HG03175 (cell line): ENCODE results near the gene HOXD9.

Experiments
- ATAC-seq: cut with Tn5 transposase; IDR thresholded peaks from one replicate; pipeline ENCODE4 v1.9.1; 2021; ENCODE audit warnings: mild to moderate bottlenecking, moderate library complexity; ENCODE audit not compliant: unreplicated experiment

The HOXD9 gene

GRCh38 chr2:176098366-176099158, 24.0 kb upstream of the HOXD9 start:
- no peak for ATAC-seq

GRCh38 chr2:176099159-176099727, 23.3 kb upstream of the HOXD9 start:
- no peak for ATAC-seq

DNA sequence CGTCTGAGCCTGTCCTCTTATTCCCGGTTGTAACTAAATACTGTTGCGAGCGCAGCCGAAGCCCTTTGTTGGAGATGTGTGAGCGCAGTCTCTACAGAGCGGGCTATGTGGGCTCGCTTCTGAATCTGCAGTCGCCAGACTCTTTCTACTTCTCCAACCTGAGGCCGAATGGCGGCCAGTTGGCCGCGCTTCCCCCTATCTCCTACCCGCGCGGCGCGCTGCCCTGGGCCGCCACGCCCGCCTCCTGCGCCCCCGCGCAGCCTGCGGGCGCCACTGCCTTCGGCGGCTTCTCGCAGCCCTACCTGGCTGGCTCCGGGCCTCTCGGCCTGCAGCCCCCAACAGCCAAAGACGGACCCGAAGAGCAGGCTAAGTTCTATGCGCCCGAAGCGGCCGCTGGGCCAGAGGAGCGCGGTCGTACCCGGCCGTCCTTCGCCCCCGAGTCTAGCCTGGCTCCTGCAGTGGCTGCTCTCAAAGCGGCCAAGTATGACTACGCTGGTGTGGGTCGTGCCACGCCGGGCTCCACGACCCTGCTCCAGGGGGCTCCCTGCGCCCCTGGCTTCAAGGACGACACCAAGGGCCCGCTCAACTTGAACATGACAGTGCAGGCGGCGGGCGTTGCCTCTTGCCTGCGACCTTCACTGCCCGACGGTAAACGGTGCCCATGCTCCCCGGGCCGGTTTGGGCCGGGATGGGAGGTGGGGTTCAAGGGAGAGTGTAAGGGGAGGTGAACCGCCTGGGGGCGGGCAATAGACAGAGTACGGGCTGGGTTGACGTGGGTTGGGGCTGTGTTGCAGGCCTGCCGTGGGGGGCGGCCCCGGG, 22.6 kb upstream of the HOXD9 start, which contains the start of gene HOXD12:
TSS of gene HOXD12 (plus strand) at position 68 of the 819 bp plus-strand sequence. CDS start at position 75, 7 bp downstream.
- ATAC-seq = no peak

DNA sequence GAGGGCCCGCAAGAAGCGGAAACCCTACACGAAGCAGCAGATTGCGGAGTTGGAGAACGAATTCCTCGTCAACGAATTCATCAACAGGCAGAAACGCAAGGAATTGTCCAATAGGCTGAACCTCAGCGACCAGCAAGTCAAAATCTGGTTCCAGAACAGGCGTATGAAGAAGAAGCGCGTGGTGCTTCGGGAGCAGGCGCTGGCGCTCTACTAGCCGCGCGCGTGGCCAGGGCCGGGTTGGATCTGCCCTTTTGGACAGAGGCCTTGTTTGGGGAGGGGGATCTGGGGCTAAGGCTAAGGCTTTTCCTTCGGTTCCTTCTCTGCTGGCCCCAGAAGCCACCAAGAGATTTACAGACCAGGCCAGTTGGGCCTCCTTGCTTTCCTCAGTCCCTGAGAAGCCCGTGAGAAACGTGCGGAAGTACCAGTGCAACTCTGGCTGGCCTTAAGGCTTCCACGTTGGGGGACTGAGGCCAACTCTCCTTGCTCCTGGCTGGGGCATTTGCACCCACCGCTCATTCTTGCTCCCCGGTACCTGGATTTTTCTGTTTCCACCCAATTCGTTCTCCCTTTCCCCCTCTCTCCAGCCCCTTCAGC, 21.9 kb upstream of the HOXD9 start:
- no peak for ATAC-seq

- ATAC-seq = no peak
Observed at GRCh38 chr2:176101216-176101830, 21.2 kb upstream of the HOXD9 start.

DNA sequence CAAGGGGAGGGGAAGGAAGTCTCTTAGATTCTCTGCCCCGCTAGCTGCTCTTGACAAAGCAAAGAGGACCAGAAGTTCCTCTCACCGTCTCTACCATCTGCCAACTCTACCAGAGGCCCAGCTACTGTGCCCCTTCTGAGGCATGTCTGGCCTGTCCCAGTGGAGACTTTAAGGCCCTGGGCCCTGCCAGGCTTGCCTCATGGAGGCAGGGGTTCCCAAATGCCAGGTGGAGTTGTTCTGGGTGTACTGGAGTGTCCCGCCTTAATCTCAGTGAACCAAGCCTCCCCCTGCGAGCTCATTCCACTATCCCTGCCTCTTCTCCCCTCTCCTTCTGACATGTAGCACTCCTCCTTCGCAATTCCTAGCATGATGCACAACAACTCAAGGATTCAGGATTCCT, 20.7 kb upstream of the HOXD9 start:
- ATAC-seq = no peak

GRCh38 chr2:176102309-176102866, 20.1 kb upstream of the HOXD9 start:
- ATAC-seq = no peak

GRCh38 chr2:176103194-176103593, 19.3 kb upstream of the HOXD9 start:
- ATAC-seq = no peak

DNA sequence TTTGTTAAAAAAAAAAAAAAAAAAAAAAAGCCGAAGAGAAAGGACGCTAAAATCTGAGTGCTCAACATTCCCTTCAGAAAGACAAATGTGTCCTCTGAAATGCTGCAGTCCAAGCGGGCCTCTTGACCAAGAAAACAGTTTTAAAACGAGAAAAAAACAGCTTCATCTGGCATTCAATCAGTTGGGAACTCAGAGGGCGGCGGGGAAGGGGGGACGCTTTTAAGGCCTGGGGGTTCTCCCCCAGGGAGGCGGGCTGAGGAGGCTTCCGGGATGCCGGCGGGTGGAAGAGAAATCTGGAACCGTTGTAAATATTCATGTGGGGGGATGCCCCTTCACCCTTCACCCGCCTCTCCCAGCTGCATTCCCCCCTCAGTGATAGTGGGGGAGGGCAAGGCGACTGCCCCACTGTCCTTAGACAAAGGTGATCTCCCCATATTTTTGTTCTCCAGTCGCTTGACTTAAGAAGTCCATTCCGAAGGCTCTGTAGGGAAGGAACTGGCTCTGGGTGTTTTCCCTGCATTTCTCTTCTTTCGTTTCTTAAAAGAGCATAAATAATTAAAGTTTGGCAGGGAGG, 18.7 kb upstream of the HOXD9 start:
- ATAC-seq = no peak

- no peak for ATAC-seq
Observed at GRCh38 chr2:176104316-176105077, 18.0 kb upstream of the HOXD9 start.

DNA sequence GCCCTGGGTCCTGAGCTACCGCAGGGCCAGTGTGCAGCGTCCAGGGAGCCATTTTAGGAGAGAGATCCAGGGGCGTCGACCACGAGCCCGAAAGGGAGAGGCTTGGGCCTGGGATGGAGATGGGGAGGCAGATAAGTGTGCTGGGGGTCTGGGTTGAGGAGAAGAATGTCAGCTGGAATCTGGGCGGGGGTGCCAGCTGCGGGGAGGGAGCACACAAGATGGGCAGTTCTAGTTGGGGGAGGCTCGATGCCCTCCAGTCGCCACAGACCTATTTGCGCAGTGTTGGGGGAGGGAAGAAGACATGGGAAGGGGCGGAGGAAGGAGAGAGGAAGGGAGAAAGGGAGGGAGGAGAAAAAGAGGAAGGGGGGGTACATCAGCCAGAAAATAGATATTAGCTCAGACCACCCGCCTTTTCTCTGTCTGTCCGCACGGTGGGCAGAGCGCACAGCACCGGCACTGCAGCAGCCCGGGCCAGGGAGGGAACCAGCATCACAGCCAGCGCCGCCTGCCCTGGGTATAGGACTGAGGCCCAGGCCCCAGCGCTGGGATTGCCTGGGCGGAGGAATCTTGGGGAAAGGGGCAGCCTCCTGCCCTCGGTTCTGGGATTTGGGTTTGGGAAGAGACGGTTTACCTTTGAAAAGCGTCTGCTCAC, 17.3 kb upstream of the HOXD9 start:
- ATAC-seq = no peak

GRCh38 chr2:176105730-176106580, 16.6 kb upstream of the HOXD9 start:
- no peak for ATAC-seq

GRCh38 chr2:176106581-176107539, 15.7 kb upstream of the HOXD9 start, which contains the start of gene HOXD11:
Gene HOXD11, plus strand, starts transcription at chr2:176107280. Its CDS starts 76 bp downstream, at chr2:176107356.
- ATAC-seq = no peak

- ATAC-seq = no peak
Observed at GRCh38 chr2:176107731-176108181, 14.8 kb upstream of the HOXD9 start.

DNA sequence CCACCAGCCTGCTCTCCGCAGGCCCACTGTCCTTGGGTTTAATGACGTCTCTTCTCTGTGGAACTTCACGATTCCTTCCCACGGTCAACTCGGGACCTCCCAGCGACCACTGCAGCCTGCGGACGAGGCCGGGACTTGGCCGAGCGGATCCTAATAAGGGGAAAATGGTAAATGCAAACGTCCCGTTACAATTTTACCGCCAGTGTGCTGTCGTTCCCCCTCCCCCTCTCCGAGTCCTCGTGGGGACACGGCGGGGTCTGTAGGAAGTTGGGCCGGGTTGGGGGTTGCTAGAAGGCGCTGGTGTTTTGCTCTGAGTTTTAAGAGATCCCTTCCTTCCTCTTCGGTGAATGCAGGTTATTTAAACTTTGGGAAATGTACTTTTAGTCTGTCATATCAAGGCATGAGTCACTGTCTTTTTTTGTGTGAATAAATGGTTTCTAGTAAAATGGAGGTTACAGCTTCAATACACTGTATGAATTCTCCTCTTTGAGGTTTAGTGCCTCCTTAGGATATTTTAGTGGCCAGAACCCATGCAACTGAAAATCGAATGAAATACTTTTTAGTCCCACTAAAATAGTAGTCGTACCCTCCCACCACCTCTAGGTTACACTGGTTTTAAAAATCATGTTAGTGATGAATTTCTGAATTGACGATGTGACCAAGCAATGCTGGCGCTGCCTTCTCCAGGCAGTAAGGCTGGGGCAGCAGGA, 13.2 kb upstream of the HOXD9 start:
- no peak for ATAC-seq

DNA sequence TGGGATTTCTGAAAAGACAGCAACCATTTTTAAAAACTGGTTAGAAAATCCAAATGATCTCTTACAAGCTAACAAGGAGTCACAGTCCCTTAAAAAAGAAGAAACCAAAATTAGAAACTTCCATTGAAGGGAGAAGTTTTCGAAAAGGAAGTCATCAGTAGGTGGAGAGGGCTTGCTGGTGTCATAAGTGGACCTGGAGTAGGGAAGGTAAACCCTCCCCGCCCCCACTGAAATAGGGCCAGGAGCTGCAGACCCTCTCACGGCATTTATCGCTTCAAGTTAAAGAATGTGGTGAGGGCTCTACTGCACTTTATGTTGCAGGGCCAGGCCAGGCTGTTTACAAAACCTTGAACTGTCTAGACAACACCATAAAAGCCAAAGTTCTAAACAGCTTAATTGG, 12.6 kb upstream of the HOXD9 start:
- no peak for ATAC-seq
